Measurements from ENCODE around the gene VSX1. TPM values are rescaled to one million over a fixed set of nuclear protein-coding genes. Genes with fewer than 3 reads are reported as not detected.

VSX1 gene
- total RNA-seq, 2 donors from 2014 or later = not detected

- DNase-seq (ENCODE audit: low spot score) = peak; percentile 69
- intact Hi-C loops (cut with DNase I) = loop anchor here (10.0 kb wide), 2 partner anchors 1423 to 1703 kb away; partner anchors contain the start of genes CST3 and NXT1
- Histone ChIP-seq H3K27me3 (replicated peaks; ENCODE audit: insufficient read depth) (no peaks in the 10 kb centered on the region), H3K4me3 (peak overlapping the region; percentile 77 to 87), H3K27ac (peak overlapping the region; percentile 85 to 93), H3K4me1 (replicated peaks) (peaks cover 17% of the 10 kb centered on the region), H3K9me3 (no peaks in the 10 kb centered on the region), H3K36me3 (no peaks in the 10 kb centered on the region)
- TF ChIP-seq POLR2A (IDR thresholded peaks at IDR 0.05) (peak; percentile 35), POLR2AphosphoS5 (IDR thresholded peaks at IDR 0.05) (peak; percentile 10), CTCF (IDR thresholded peaks at IDR 0.05) (peak in 1 of 4 experiments; percentile 20)
- under 1% methylated on average over 48 of the region's 86 CpGs for WGBS
These were observed 24.5 kb downstream of the VSX1 start for GRCh38 chr20:25057234-25058050.

DNA sequence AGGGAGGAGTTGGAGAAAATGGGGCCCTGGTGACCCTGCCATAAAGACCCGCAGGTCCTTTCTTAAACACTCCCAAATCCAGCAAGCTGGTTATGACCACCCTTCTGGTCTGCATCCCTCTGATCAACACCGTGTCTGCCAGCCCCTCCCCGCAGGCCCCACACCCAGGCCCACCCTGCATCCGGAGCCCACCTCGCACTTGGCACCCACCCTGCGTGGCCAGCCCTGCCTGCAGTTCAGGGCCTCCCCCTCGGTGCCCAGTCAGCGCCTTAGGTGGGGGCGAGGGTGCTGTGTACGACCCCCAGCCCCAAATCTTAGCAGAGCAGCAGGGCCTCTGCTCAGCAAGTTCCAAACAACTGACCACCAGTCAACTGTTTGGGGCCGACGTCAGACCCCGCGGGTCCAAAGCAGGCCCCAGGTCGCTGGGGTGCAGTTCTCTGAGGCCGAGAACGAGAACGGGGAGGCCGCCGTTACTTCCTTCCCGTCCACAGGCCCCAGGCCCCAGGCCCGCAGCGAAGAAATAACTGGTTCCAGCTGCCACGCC lies 25.2 kb downstream of the VSX1 start:
- intact Hi-C loops (cut with DNase I) = loop anchor here (10.0 kb wide), 2 partner anchors 1422 to 1702 kb away; partner anchors contain the start of genes CST3 and NXT1

GRCh38 chr20:25055711-25056495 lies 26.0 kb downstream of the VSX1 start:
- peaks cover 17% of the 10 kb centered on the region for H3K4me1 ChIP-seq (replicated peaks)
- DNase-seq (ENCODE audit: low spot score) = no peak
- intact Hi-C loops (cut with DNase I) = loop anchor here (10.0 kb wide), 2 partner anchors 1421 to 1701 kb away; partner anchors contain the start of genes CST3 and NXT1

More for the DNA sequence above, 25.2 kb downstream of the VSX1 start:
- no peaks in the 10 kb centered on the region for H3K27me3 ChIP-seq (replicated peaks; ENCODE audit: insufficient read depth)
- no peaks in the 10 kb centered on the region for H3K36me3 ChIP-seq
- peak overlapping the region; percentile 77 to 87 for H3K4me3 ChIP-seq
- H3K4me1 ChIP-seq (replicated peaks) = peaks cover 17% of the 10 kb centered on the region
- no peaks in the 10 kb centered on the region for H3K9me3 ChIP-seq
- peak overlapping the region; percentile 85 to 93 for H3K27ac ChIP-seq
- DNase-seq (ENCODE audit: low spot score) = no peak
- TF ChIP-seq POLR2AphosphoS5 (IDR thresholded peaks at IDR 0.05) = no peak
- no peak for TF ChIP-seq CTCF (IDR thresholded peaks at IDR 0.05)
- WGBS = 12% methylated on average over 24 of the region's 24 CpGs

More at GRCh38 chr20:25055711-25056495, 26.0 kb downstream of the VSX1 start:
- peak overlapping the region; percentile 77 to 87 for H3K4me3 ChIP-seq
- peak overlapping the region; percentile 85 to 93 for H3K27ac ChIP-seq
- no peaks in the 10 kb centered on the region for H3K9me3 ChIP-seq
- H3K27me3 ChIP-seq (replicated peaks; ENCODE audit: insufficient read depth) = no peaks in the 10 kb centered on the region
- TF ChIP-seq POLR2AphosphoS5 (IDR thresholded peaks at IDR 0.05) = no peak
- no peak for TF ChIP-seq CTCF (IDR thresholded peaks at IDR 0.05)
- no peak for TF ChIP-seq POLR2A (IDR thresholded peaks at IDR 0.05)
- 83% methylated on average over 8 of the region's 8 CpGs for WGBS
- H3K36me3 ChIP-seq = no peaks in the 10 kb centered on the region

All from prostate gland (tissue), 2 donors.